Measurements from ENCODE around the gene TRAF1. TPM values are rescaled to one million over a fixed set of nuclear protein-coding genes. Genes with fewer than 3 reads are reported as not detected.
"Not testable (repeated sequence)": the region's sequence is repeated elsewhere in the genome, so short reads cannot be mapped to it uniquely, and the experiment has no call there.

Gene TRAF1
- total and polyA plus RNA-seq, 4 donors, result 3.9 to 23.1 (median 6.1) TPM

DNA sequence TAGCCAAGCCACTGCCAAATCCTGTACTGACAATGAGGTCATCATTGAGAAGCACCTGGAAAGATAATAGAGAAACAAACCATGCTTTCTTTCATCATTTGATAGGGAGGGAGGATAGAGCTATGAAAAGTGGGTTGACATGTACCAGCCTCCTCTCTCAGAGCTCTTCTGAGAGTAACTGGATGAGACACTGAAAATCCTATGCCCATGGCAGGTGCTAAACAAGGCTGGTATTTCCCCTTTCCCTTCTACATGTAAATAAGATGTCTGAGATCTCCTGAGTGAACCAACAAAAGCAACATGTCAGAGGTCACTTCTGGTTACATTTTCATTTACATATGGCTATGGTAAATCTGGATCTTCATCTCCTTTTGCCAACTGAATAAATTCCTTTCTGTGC lies 45.3 kb upstream of the TRAF1 start:
- TF ChIP-seq, protein P1, sequence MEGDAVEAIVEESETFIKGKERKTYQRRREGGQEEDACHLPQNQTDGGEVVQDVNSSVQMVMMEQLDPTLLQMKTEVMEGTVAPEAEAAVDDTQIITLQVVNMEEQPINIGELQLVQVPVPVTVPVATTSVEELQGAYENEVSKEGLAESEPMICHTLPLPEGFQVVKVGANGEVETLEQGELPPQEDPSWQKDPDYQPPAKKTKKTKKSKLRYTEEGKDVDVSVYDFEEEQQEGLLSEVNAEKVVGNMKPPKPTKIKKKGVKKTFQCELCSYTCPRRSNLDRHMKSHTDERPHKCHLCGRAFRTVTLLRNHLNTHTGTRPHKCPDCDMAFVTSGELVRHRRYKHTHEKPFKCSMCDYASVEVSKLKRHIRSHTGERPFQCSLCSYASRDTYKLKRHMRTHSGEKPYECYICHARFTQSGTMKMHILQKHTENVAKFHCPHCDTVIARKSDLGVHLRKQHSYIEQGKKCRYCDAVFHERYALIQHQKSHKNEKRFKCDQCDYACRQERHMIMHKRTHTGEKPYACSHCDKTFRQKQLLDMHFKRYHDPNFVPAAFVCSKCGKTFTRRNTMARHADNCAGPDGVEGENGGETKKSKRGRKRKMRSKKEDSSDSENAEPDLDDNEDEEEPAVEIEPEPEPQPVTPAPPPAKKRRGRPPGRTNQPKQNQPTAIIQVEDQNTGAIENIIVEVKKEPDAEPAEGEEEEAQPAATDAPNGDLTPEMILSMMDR (IDR thresholded peaks at IDR 0.05; ENCODE audit: control extremely low read depth, extremely low read depth), result no peak

DNA sequence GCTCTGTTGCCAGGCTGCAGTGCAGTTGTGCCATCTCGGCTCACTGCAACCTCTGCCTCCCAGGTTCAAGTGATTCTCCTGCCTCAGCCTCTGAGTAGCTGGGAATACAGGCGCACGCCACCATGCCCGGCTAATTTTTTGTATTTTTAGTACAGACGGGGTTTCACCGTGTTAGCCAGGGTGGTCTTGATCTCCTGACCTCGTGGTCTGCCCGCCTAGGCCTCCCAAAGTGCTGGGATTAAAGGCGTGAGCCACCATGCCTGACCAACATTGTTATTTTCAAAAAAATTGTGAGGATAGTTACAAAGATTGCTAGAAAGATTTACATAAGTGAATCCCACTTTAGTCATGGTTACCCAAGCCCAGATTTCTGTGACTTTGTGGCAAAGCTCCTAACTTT lies 44.9 kb upstream of the TRAF1 start:
- H3K27me3 ChIP-seq (ENCODE audit: control insufficient read depth in 3 of 3, insufficient read depth in 3 of 3, low read length in 2 of 3), result not testable (repeated sequence)

More for the DNA sequence above, 45.3 kb upstream of the TRAF1 start:
- Histone ChIP-seq H3K9me3 (ENCODE audit: control insufficient read depth in 4 of 4, insufficient read depth in 3 of 4, low read length in 3 of 4) (no peaks in the 10 kb centered on the region), H3K9ac (ENCODE audit: insufficient read depth in 1 of 2, low read length in 2 of 2) (no peak overlapping the region), H3K4me3 (no peak overlapping the region), H3K27ac (ENCODE audit: low read depth in 1 of 2, low read length in 1 of 2) (no peak overlapping the region), H3K36me3 (ENCODE audit: control insufficient read depth in 4 of 4, insufficient read depth in 4 of 4, low read length in 4 of 4) (peaks cover 0 to 1% (median 0%) of the 10 kb centered on the region in 4 donors), H3K27me3 (ENCODE audit: control insufficient read depth in 3 of 3, insufficient read depth in 3 of 3, low read length in 2 of 3) (no peaks in the 10 kb centered on the region), H3K4me1 (ENCODE audit: control insufficient read depth in 5 of 5, insufficient read depth in 5 of 5, low read length in 5 of 5) (peaks cover 0 to 1% (median 0%) of the 10 kb centered on the region in 5 donors)
- ATAC-seq (ENCODE audit: insufficient read depth, low FRiP score) (no peak), DNase-seq (no peak)

DNA sequence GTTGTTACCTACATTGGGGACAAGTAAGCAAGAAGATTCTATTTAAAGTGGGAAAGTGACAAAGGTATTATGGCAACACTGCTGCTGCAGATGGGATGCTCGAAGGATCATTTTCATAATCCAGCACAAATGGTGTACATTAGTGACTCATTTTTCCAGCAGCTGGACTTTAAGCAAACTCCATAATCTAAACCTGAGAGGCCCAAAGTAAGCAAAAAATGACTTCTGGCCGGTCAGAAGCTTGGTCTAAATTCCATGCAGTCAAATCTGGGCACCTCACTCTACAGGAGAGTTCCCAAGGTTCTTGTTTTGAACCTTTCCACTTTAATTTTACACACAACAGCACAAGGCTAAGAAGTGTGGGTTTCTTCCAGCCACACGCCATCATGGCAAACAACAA lies 43.6 kb upstream of the TRAF1 start:
- Histone ChIP-seq H3K9me3 (ENCODE audit: control insufficient read depth in 4 of 4, insufficient read depth in 3 of 4, low read length in 3 of 4) (no peaks in the 10 kb centered on the region), H3K4me3 (no peak overlapping the region), H3K36me3 (ENCODE audit: control insufficient read depth in 4 of 4, insufficient read depth in 4 of 4, low read length in 4 of 4) (peaks cover 0 to 1% (median 0%) of the 10 kb centered on the region in 4 donors), H3K4me1 (ENCODE audit: control insufficient read depth in 5 of 5, insufficient read depth in 5 of 5, low read length in 5 of 5) (peaks cover 0 to 5% (median 0%) of the 10 kb centered on the region in 5 donors), H3K27ac (ENCODE audit: low read depth in 1 of 2, low read length in 1 of 2) (no peak overlapping the region), H3K9ac (ENCODE audit: insufficient read depth in 1 of 2, low read length in 2 of 2) (no peak overlapping the region), H3K27me3 (ENCODE audit: control insufficient read depth in 3 of 3, insufficient read depth in 3 of 3, low read length in 2 of 3) (no peaks in the 10 kb centered on the region)
- 92 to 94% methylated on average over 3 of the region's 3 CpGs for WGBS, 2 donors
- TF ChIP-seq, protein P1 (IDR thresholded peaks at IDR 0.05; ENCODE audit: control extremely low read depth, extremely low read depth), result no peak
- DNase-seq (no peak), ATAC-seq (ENCODE audit: insufficient read depth, low FRiP score) (no peak)

More for the DNA sequence above, 44.9 kb upstream of the TRAF1 start:
- not testable (repeated sequence) for H3K9me3 ChIP-seq (ENCODE audit: control insufficient read depth in 4 of 4, insufficient read depth in 3 of 4, low read length in 3 of 4); H3K4me3 ChIP-seq; H3K4me1 ChIP-seq (ENCODE audit: control insufficient read depth in 5 of 5, insufficient read depth in 5 of 5, low read length in 5 of 5); ATAC-seq (ENCODE audit: insufficient read depth, low FRiP score); H3K27ac ChIP-seq (ENCODE audit: low read depth in 1 of 2, low read length in 1 of 2); H3K9ac ChIP-seq (ENCODE audit: insufficient read depth in 1 of 2, low read length in 2 of 2); H3K36me3 ChIP-seq (ENCODE audit: control insufficient read depth in 4 of 4, insufficient read depth in 4 of 4, low read length in 4 of 4); DNase-seq
- WGBS, 2 donors, result 95 to 97% methylated on average over 9 of the region's 9 CpGs

DNA sequence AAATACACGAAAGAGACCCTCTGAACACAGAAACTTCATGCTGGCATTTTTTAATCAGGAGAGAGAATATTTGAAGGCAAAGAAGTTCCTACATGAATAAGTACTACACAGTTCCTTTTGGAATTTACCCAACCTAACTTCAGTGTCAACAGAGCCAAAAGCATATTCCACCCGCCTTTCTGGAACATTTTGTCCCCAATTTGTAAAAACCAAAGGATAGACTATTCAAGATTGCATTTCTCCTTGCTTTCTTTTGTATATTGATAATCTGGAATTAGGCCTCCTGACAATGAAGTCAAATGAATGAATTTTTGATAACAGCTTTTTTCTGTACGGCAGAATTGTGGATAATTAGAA lies 39.4 kb upstream of the TRAF1 start:
- ATAC-seq (ENCODE audit: insufficient read depth, low FRiP score), result no peak
- Histone ChIP-seq H3K4me1 (ENCODE audit: control insufficient read depth in 5 of 5, insufficient read depth in 5 of 5, low read length in 5 of 5) (peaks cover 0 to 5% (median 0%) of the 10 kb centered on the region in 5 donors), H3K36me3 (ENCODE audit: control insufficient read depth in 4 of 4, insufficient read depth in 4 of 4, low read length in 4 of 4) (peaks cover 0 to 7% (median 1%) of the 10 kb centered on the region in 4 donors), H3K27ac (ENCODE audit: low read depth in 1 of 2, low read length in 1 of 2) (peak overlapping the region in 1 of 2 donors; percentile 42), H3K27me3 (ENCODE audit: control insufficient read depth in 3 of 3, insufficient read depth in 3 of 3, low read length in 2 of 3) (no peaks in the 10 kb centered on the region), H3K9ac (ENCODE audit: insufficient read depth in 1 of 2, low read length in 2 of 2) (no peak overlapping the region), H3K4me3 (no peak overlapping the region), H3K9me3 (ENCODE audit: control insufficient read depth in 4 of 4, insufficient read depth in 3 of 4, low read length in 3 of 4) (no peaks in the 10 kb centered on the region)
- peak in 1 of 3 donors; percentile 14 for DNase-seq
- TF ChIP-seq, protein P1 (IDR thresholded peaks at IDR 0.05; ENCODE audit: control extremely low read depth, extremely low read depth), result no peak
- 77 to 87% methylated on average over 3 of the region's 3 CpGs for WGBS, 2 donors
